Left hindlimb (tissue), 1 donor: Measurements from ENCODE around the gene FRMD4B.

ENCODE experiments used
- DNase-seq: peaks from one replicate; pipeline ENCODE4 v3.0.0-alpha.2; 2018

The FRMD4B gene

GRCh38 chr3:69197922-69198530 lies 187.9 kb downstream of the FRMD4B start:
- DNase-seq, result no peak

- DNase-seq, result no peak
Observed at GRCh38 chr3:69197455-69197854, 188.4 kb downstream of the FRMD4B start.

GRCh38 chr3:69196876-69197275 lies 189.0 kb downstream of the FRMD4B start:
- DNase-seq, result no peak

GRCh38 chr3:69194431-69195165 lies 191.3 kb downstream of the FRMD4B start:
- no peak for DNase-seq

GRCh38 chr3:69193749-69194148 lies 192.1 kb downstream of the FRMD4B start:
- no peak for DNase-seq

GRCh38 chr3:69191516-69191915 lies 194.4 kb downstream of the FRMD4B start:
- DNase-seq, result no peak

- DNase-seq, result no peak
Observed at GRCh38 chr3:69189487-69189886, 196.4 kb downstream of the FRMD4B start.

GRCh38 chr3:69186575-69187093 lies 199.3 kb downstream of the FRMD4B start:
- no peak for DNase-seq

- no peak for DNase-seq
Observed at GRCh38 chr3:69182588-69183316, 203.1 kb downstream of the FRMD4B start.

GRCh38 chr3:69181592-69182211 lies 204.2 kb downstream of the FRMD4B start:
- no peak for DNase-seq

GRCh38 chr3:69180869-69181591 lies 204.9 kb downstream of the FRMD4B start:
- no peak for DNase-seq

GRCh38 chr3:69179740-69180372 lies 206.0 kb downstream of the FRMD4B start:
- DNase-seq, result no peak

- DNase-seq, result no peak
Observed at GRCh38 chr3:69178838-69179739, 206.8 kb downstream of the FRMD4B start.

GRCh38 chr3:69178082-69178481 lies 207.8 kb downstream of the FRMD4B start:
- DNase-seq, result no peak

- no peak for DNase-seq
Observed at GRCh38 chr3:69174871-69175737, 210.8 kb downstream of the FRMD4B start.

GRCh38 chr3:69174445-69174844 lies 211.4 kb downstream of the FRMD4B start:
- no peak for DNase-seq

GRCh38 chr3:69172058-69172457 lies 213.8 kb downstream of the FRMD4B start:
- DNase-seq, result no peak

GRCh38 chr3:69166446-69166845 lies 219.4 kb downstream of the FRMD4B start:
- no peak for DNase-seq

- no peak for DNase-seq
Observed at GRCh38 chr3:69165744-69166143, 220.1 kb downstream of the FRMD4B start.

GRCh38 chr3:69164296-69164695 lies 221.6 kb downstream of the FRMD4B start:
- no peak for DNase-seq
